GM23248 (cell line): ENCODE measurements around the gene BPIFB2.

ENCODE experiments used
- EZH2 ChIP-seq: fragments of 200-600 bp; sonication (generic); IDR thresholded peaks from 2 replicates; pipeline ENCODE4 v1.6.1; 2018; ENCODE audit warnings: antibody characterized with exemption, mild to moderate bottlenecking; ENCODE audit not compliant: insufficient read depth, poor library complexity, severe bottlenecking
- EZH2phosphoT487 ChIP-seq: fragments of 200-600 bp; sonication (generic); IDR thresholded peaks from 2 replicates; pipeline ENCODE4 v1.6.1; 2018; ENCODE audit warnings: antibody characterized with exemption, moderate library complexity, mild to moderate bottlenecking, low read depth; ENCODE audit not compliant: insufficient read depth

DNA sequence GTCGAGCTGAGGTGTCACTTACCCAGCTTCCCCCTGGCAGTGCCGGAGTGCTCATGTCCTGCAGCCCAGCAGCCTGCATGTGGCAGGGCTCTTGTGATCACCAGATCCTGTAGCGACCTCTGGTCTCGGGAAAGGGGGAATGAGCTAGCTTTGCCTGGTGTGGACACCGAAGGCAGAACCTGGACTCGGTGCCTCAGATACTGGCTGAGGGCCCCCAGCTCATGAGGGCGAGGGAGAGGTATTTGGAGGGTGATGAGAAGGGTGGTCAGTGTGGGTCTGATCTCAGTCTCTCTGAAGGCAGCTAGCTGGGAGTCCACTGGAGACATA lies 29.5 kb upstream of the BPIFB2 start:
- no peak for TF ChIP-seq EZH2phosphoT487
- TF ChIP-seq EZH2 = no peak
